Upper lobe of left lung (tissue), 6 donors: ENCODE data around the gene RASGRF2. TPM values are rescaled to one million over a fixed set of nuclear protein-coding genes. Genes with fewer than 3 reads are reported as not detected.
"Not testable (repeated sequence)": the region's sequence is repeated elsewhere in the genome, so short reads cannot be mapped to it uniquely, and the experiment has no call there.

ENCODE experiments used
- ATAC-seq, 2 donors: fragments of 200-7000 bp; cut with Tn5 transposase; one replicate each; pipeline ENCODE4 v1.9.1; 2022; ENCODE audit warnings: mild to moderate bottlenecking in 2 of 2, moderate library complexity in 2 of 2; ENCODE audit not compliant: low FRiP score in 2 of 2
- DNase-seq, 2 donors: peaks; one replicate each; pipeline ENCODE4 v3.0.0-alpha.2; 2019 to 2020
- H3K27ac ChIP-seq, 4 donors: fragments of 200-600 bp; sonication (generic); one replicate each; pipeline ENCODE4 v1.5.1; 2016 to 2019
- H3K27me3 ChIP-seq, 4 donors: fragments of 200-600 bp; sonication (generic); one replicate each; pipeline ENCODE4 v1.5.1; 2017 to 2019
- H3K36me3 ChIP-seq, 4 donors: fragments of 200-600 bp; sonication (generic); one replicate each; pipeline ENCODE4 v1.5.1; 2016 to 2019
- H3K4me1 ChIP-seq, 4 donors: fragments of 200-600 bp; sonication (generic); one replicate each; pipeline ENCODE4 v1.5.1; 2018 to 2019
- H3K4me3 ChIP-seq, 4 donors: fragments of 200-600 bp; sonication (generic); one replicate each; pipeline ENCODE4 v1.5.1; 2017 to 2019; ENCODE audit warnings: mild to moderate bottlenecking in 2 of 4, moderate library complexity in 1 of 4
- H3K9me3 ChIP-seq, 4 donors: fragments of 200-600 bp; sonication (generic); one replicate each; pipeline ENCODE4 v1.5.1; 2018 to 2019
- EP300 ChIP-seq, 4 donors: sonication (generic); formaldehyde crosslinking; IDR thresholded peaks; one replicate each; pipeline ENCODE4 v1.5.1; 2017; ENCODE audit warnings: antibody characterized with exemption in 4 of 4, control low read depth in 2 of 4
- POLR2A ChIP-seq, 4 donors: fragments of 450-650 bp; IDR thresholded peaks; one replicate each; pipeline ENCODE4 v1.5.1; 2016 to 2017; ENCODE audit warnings: antibody characterized with exemption in 4 of 4, mild to moderate bottlenecking in 2 of 4
- POLR2AphosphoS5 ChIP-seq, 2 donors: sonication (generic); formaldehyde crosslinking; IDR thresholded peaks; one replicate each; pipeline ENCODE4 v1.5.1; 2017; ENCODE audit warnings: antibody characterized with exemption in 2 of 2
- WGBS, 2 donors: methylation state at CpG; one replicate each; pipeline ENCODE4 v1.1.5; 2017 to 2018; 5-methylcytosine and 5-hydroxymethylcytosine counted together
- total RNA-seq, 6 donors: library from RNA; depleted of rRNA in 4 of 6; stranded (reverse); fragments of >200 nt in 4 of 6; gene quantifications; one replicate each; pipeline versions ENCODE4 v1.1.0 to v1.2.1, GENCODE V29; 2016 to 2021
- TF ChIP-seq, protein P1 (sequence below), 6 experiments: fragments of 450-650 bp in 4 of 6; fragments of 200-600 bp in 2 of 6; sonication (generic) in 2 of 6; IDR thresholded peaks; one replicate each; pipeline ENCODE4 v1.5.1; 2016 to 2019; ENCODE audit warnings: antibody characterized with exemption in 6 of 6
- donor health status: DM: no; HTN: no; CAD: no; lungs with moderate emphysema.
- donor health status: DM: no; HTN: yes; CAD: no; lungs with severe emphysema.

Gene RASGRF2
- total RNA-seq, 6 donors from 2014 or later: 1.5 to 10.5 (median 4.9) TPM

DNA sequence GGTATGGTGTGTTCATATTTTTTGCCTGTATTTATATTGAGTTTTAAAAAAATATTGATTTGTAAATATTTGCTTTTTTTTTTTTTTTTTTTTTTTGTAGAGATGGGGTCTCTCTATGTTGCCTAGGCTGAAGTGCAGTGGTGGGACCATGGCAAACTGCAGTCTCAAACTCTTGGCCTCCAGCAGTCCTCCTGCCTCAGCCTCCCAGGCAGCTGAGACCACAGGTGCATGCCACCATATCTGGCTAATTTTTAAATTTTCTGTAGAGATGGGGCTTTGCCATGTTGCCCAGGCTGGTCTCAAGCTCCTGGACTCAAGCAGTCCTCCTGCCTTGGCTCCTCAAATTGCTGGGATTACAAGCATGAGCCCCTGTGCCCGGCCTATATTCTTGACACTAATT, 78.3 kb downstream of the RASGRF2 start:
- no peak overlapping the region for H3K4me3 ChIP-seq
- TF ChIP-seq POLR2AphosphoS5 (IDR thresholded peaks at IDR 0.05): no peak
- TF ChIP-seq POLR2A (IDR thresholded peaks at IDR 0.05): no peak
- peaks cover 0 to 4% (median 0%) of the 10 kb centered on the region in 4 donors for H3K9me3 ChIP-seq
- H3K4me1 ChIP-seq: no peaks in the 10 kb centered on the region
- no peak for DNase-seq
- ATAC-seq: no peak
- WGBS, 2 donors: 91 to 100% methylated on average over 1 of the region's 1 CpG
- H3K27ac ChIP-seq: no peak overlapping the region
- no peaks in the 10 kb centered on the region for H3K36me3 ChIP-seq
- H3K27me3 ChIP-seq: no peaks in the 10 kb centered on the region

DNA sequence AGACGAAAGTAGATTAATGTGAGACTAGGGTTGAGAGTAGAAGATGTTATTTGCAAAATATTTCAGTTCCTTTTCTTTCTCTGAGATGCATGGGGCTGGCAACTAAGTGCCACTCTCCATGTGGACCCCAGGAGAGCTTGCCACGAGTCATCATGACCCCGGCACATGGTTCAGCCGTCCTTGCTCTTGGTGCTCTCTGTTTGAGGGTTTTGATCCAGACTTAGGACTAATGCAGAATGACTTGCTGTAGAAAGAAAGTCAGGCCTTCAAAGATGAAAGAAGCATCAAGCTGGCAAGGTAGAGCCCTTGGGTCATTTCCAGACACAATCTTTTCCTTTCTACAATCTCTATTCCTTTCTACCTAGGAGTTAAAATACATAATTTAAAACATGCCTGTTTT, 84.7 kb downstream of the RASGRF2 start:
- H3K27me3 ChIP-seq: no peaks in the 10 kb centered on the region
- 88 to 95% methylated on average over 4 of the region's 4 CpGs for WGBS, 2 donors
- DNase-seq (no peak), ATAC-seq (no peak)
- no peaks in the 10 kb centered on the region for H3K4me1 ChIP-seq
- H3K27ac ChIP-seq: no peak overlapping the region
- TF ChIP-seq, protein P1, sequence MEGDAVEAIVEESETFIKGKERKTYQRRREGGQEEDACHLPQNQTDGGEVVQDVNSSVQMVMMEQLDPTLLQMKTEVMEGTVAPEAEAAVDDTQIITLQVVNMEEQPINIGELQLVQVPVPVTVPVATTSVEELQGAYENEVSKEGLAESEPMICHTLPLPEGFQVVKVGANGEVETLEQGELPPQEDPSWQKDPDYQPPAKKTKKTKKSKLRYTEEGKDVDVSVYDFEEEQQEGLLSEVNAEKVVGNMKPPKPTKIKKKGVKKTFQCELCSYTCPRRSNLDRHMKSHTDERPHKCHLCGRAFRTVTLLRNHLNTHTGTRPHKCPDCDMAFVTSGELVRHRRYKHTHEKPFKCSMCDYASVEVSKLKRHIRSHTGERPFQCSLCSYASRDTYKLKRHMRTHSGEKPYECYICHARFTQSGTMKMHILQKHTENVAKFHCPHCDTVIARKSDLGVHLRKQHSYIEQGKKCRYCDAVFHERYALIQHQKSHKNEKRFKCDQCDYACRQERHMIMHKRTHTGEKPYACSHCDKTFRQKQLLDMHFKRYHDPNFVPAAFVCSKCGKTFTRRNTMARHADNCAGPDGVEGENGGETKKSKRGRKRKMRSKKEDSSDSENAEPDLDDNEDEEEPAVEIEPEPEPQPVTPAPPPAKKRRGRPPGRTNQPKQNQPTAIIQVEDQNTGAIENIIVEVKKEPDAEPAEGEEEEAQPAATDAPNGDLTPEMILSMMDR (IDR thresholded peaks at IDR 0.05): no peak
- TF ChIP-seq POLR2AphosphoS5 (IDR thresholded peaks at IDR 0.05) (no peak), EP300 (IDR thresholded peaks at IDR 0.05) (no peak), POLR2A (IDR thresholded peaks at IDR 0.05) (no peak)
- H3K9me3 ChIP-seq: no peaks in the 10 kb centered on the region
- H3K4me3 ChIP-seq: no peak overlapping the region
- H3K36me3 ChIP-seq: no peaks in the 10 kb centered on the region

DNA sequence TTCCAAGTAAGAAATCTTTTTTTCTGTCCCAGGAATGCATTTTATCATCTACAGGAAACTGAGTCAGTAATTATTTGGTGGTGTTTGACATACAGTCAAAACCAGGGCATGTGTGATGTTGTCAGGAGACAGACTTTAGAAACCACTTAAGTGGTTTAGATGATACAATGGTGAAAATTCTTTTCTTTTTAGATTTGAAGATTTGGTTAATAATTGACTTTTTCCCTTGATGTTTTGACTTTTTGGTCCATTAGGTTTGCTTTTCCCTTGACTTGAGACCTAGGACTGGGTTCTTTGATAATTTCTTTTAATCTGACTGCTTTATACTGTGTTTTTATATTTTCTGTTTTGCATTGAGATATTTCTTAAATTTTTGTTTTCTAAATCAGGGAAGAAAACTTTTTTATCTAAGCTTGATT, 85.2 kb downstream of the RASGRF2 start:
- no peak overlapping the region for H3K27ac ChIP-seq
- no peak for ATAC-seq
- TF ChIP-seq POLR2AphosphoS5 (IDR thresholded peaks at IDR 0.05) (no peak), EP300 (IDR thresholded peaks at IDR 0.05) (no peak), POLR2A (IDR thresholded peaks at IDR 0.05) (no peak)
- TF ChIP-seq, protein P1 (IDR thresholded peaks at IDR 0.05): no peak

DNA sequence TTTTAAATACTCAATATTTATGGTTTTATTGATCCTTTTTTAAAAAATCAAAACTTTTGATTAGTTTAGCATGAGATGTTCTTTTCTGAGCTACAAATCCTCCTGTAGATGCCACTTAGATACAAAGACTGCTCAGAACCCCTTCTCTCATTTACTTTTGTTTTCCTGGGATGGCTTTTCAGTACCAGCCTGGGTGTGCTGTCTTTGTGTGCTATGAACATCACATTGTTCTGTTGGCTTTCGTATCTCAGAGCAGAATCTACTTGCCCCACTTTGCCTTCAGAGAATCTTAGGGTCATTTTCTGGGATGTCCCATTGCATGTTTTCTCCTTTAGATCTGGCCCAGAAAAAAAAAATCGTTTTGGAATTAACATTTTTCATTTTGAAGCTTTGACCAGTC, 85.9 kb downstream of the RASGRF2 start:
- TF ChIP-seq, protein P1 (IDR thresholded peaks at IDR 0.05): no peak
- TF ChIP-seq POLR2A (IDR thresholded peaks at IDR 0.05) (no peak), EP300 (IDR thresholded peaks at IDR 0.05) (no peak), POLR2AphosphoS5 (IDR thresholded peaks at IDR 0.05) (no peak)
- DNase-seq (no peak), ATAC-seq (no peak)
- H3K27ac ChIP-seq: no peak overlapping the region
- H3K27me3 ChIP-seq: no peaks in the 10 kb centered on the region
- WGBS, 2 donors: 78 to 84% methylated on average over 2 of the region's 2 CpGs
- H3K9me3 ChIP-seq: no peaks in the 10 kb centered on the region
- H3K36me3 ChIP-seq: no peaks in the 10 kb centered on the region
- no peak overlapping the region for H3K4me3 ChIP-seq
- no peaks in the 10 kb centered on the region for H3K4me1 ChIP-seq

More for the DNA sequence above, 85.2 kb downstream of the RASGRF2 start:
- H3K27me3 ChIP-seq: no peaks in the 10 kb centered on the region
- no peaks in the 10 kb centered on the region for H3K9me3 ChIP-seq
- no peaks in the 10 kb centered on the region for H3K4me1 ChIP-seq
- H3K4me3 ChIP-seq: no peak overlapping the region
- DNase-seq: no peak
- H3K36me3 ChIP-seq: no peaks in the 10 kb centered on the region

DNA sequence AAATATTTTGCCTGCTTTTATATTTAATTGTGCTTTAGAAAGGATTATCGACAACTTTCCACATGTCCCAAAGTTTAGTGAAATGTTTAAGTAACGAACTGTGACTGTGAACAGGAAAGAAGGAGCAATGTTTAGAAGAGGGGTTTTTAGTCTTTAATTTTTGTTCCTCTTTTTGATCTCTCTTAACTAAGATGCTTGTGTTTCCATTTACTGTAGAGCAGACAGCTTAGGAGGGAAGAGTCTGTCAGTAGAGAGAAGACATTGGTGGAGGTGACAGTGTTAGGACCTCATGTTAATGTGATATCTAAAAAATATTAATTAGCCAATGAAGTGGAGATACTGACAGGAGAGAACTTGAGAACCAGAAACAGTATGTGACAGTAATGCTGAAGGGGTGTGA, 92.2 kb downstream of the RASGRF2 start:
- no peak for DNase-seq
- Histone ChIP-seq H3K36me3 (no peaks in the 10 kb centered on the region), H3K27ac (no peak overlapping the region), H3K9me3 (no peaks in the 10 kb centered on the region), H3K4me3 (no peak overlapping the region), H3K4me1 (no peaks in the 10 kb centered on the region), H3K27me3 (no peaks in the 10 kb centered on the region)
- 68 to 100% methylated on average over 2 of the region's 2 CpGs for WGBS, 2 donors
- TF ChIP-seq POLR2AphosphoS5 (IDR thresholded peaks at IDR 0.05) (no peak), EP300 (IDR thresholded peaks at IDR 0.05) (no peak), POLR2A (IDR thresholded peaks at IDR 0.05) (no peak)
- TF ChIP-seq, protein P1 (IDR thresholded peaks at IDR 0.05): no peak
- ATAC-seq: no peak

DNA sequence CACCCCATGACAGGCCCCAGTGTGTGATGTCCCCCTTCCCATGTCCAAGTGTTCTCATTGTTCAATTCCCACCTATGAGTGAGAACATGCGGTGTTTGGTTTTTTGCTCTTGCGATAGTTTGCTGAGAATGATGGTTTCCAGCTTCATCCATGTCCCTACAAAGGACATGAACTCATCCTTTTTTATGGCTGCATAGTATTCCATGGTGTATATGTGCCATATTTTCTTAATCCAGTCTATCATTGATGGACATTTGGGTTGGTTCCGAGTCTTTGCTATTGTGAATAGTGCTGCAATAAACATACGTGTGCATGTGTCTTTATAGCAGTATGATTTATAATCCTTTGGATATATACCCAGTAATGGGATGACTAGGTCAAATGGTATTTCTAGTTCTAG, 93.1 kb downstream of the RASGRF2 start:
- not testable (repeated sequence) for ATAC-seq, H3K27ac ChIP-seq, H3K36me3 ChIP-seq, H3K4me1 ChIP-seq, H3K27me3 ChIP-seq, H3K9me3 ChIP-seq, H3K4me3 ChIP-seq, DNase-seq
- WGBS, 2 donors: 69 to 93% methylated on average over 4 of the region's 4 CpGs
